Activated naive CD8-positive, alpha-beta T cell treated with anti-CD3 and anti-CD28 coated beads, Interleukin-2, amount 50 U/mL, for 24 hours (primary cell): ENCODE results near the gene UVRAG.
"Not testable (repeated sequence)": the region's sequence is repeated elsewhere in the genome, so short reads cannot be mapped to it uniquely, and the experiment has no call there.

Source experiments
- ATAC-seq: fragments of 150-1000 bp; cut with Tn5 transposase; one replicate; pipeline ENCODE4 v1.10.0; 2021
- DNase-seq: peaks from one replicate; pipeline ENCODE4 v3.0.0; 2021
- H3K27ac Mint-ChIP-seq: one replicate; pipeline ENCODE4 v1.8.0; 2021; ENCODE audit warnings: mild to moderate bottlenecking, mixed read lengths
- H3K27me3 Mint-ChIP-seq: one replicate; pipeline ENCODE4 v1.8.0; 2021; ENCODE audit warnings: mixed read lengths
- H3K36me3 Mint-ChIP-seq: one replicate; pipeline ENCODE4 v1.8.0; 2021; ENCODE audit warnings: low read depth, mixed read lengths
- H3K4me1 Mint-ChIP-seq: one replicate; pipeline ENCODE4 v1.8.0; 2021; ENCODE audit warnings: mixed read lengths
- H3K4me3 Mint-ChIP-seq: one replicate; pipeline ENCODE4 v1.8.0; 2021; ENCODE audit warnings: mild to moderate bottlenecking, moderate library complexity, mixed read lengths
- H3K9me3 Mint-ChIP-seq: one replicate; pipeline ENCODE4 v1.8.0; 2021; ENCODE audit warnings: mixed read lengths

Gene UVRAG

DNA sequence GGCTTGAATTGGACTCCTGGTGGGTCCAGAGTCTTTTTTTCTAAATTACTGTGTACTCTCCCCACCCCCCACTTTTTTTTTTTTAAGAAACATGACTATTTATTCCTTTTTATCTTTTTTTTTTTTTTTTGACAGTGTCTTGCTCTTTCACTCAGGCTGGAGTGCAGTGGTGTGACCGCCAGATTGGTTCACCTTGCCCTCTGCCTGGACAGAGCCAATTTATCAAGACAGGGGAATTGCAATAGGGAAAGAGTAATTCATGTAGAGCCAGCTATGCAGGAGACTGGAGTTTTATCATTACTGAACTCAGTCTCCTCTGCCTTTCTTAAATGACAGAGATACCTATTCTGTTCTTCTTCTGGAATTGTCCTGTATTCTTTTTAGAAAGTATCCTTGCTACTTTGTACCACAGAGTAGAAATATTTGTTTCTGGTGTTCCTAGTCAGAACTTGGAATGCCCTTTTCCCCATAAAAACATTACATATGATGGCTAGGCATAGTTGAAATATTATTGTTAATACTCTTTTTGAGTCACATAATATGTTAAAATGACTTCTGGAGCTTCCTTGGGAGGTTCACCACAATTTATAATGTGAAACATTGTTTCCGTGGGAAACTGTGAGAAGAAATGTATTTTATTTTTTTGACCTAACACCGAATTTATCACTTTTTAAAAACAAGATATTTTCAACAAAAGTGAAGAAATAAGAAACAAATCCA is 95.6 kb downstream of the UVRAG start:
- DNase-seq (no peak), ATAC-seq (no peak)
- Mint-ChIP-seq H3K4me1 (peaks cover 35% of the 10 kb centered on the region), H3K9me3 (no peaks in the 10 kb centered on the region), H3K36me3 (peaks cover 29% of the 10 kb centered on the region), H3K4me3 (no peak overlapping the region), H3K27ac (no peak overlapping the region), H3K27me3 (no peaks in the 10 kb centered on the region)

- H3K4me3 Mint-ChIP-seq = no peak overlapping the region
- no peak overlapping the region for H3K27ac Mint-ChIP-seq
- H3K27me3 Mint-ChIP-seq = no peaks in the 10 kb centered on the region
- H3K36me3 Mint-ChIP-seq = peaks cover 30% of the 10 kb centered on the region
- H3K4me1 Mint-ChIP-seq = peaks cover 33% of the 10 kb centered on the region
- DNase-seq (no peak), ATAC-seq (no peak)
- H3K9me3 Mint-ChIP-seq = no peaks in the 10 kb centered on the region
Measured at GRCh38 chr11:75911459-75911858, 96.4 kb downstream of the UVRAG start.

- Mint-ChIP-seq H3K4me3 (no peak overlapping the region), H3K27me3 (no peaks in the 10 kb centered on the region), H3K27ac (no peak overlapping the region)
Measured at GRCh38 chr11:75913984-75914383, 99.0 kb downstream of the UVRAG start.

GRCh38 chr11:75916882-75917281 is 101.9 kb downstream of the UVRAG start:
- Mint-ChIP-seq H3K27ac (no peak overlapping the region), H3K27me3 (no peaks in the 10 kb centered on the region), H3K4me3 (no peak overlapping the region), H3K36me3 (peaks cover 33% of the 10 kb centered on the region), H3K9me3 (no peaks in the 10 kb centered on the region), H3K4me1 (peaks cover 2% of the 10 kb centered on the region)
- no peak for ATAC-seq
- DNase-seq = no peak

More at GRCh38 chr11:75913984-75914383, 99.0 kb downstream of the UVRAG start:
- ATAC-seq = no peak
- H3K4me1 Mint-ChIP-seq = peaks cover 10% of the 10 kb centered on the region
- H3K9me3 Mint-ChIP-seq = no peaks in the 10 kb centered on the region
- peaks cover 35% of the 10 kb centered on the region for H3K36me3 Mint-ChIP-seq
- no peak for DNase-seq

DNA sequence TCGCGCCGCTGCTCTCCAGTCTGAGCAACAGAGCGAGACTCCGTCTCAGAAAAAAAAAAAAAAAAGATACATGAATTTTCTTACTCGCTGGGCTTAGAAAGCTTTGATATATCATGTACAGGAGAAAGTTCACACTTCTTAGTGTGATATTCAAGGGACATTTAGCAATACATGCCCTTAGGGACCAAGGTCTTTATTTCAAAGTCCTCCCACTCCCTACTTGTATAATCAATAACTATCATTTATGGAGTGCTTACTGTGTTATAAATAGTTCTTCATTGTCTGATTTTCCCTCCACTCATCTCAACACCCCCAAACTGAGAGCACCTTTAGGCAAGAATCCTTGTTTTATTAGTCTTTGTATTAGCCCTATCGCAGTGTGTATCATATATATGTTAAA is 103.3 kb downstream of the UVRAG start:
- Mint-ChIP-seq H3K9me3 (no peaks in the 10 kb centered on the region), H3K27me3 (no peaks in the 10 kb centered on the region), H3K36me3 (peaks cover 22% of the 10 kb centered on the region), H3K4me1 (peaks cover 4% of the 10 kb centered on the region), H3K27ac (no peak overlapping the region), H3K4me3 (no peak overlapping the region)
- DNase-seq (no peak), ATAC-seq (no peak)

DNA sequence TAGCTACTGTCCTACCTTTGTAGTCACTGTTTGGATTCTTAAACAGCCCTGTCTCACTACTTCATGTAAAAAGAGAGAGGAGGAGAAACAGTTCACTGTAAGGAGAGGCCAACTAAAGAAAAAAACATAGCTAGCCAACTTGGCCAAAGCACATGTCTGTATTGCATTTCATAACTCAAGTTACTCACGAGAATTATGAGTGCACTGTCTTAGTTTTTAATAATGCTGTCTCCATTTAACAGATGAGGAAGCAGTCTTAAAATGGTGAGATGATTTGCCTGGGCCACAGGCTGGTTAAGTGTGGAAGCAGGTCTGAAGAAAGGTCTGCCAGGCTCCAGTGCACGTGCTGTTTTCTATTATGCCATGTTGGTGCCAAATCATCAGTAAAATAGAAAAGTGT is 104.5 kb downstream of the UVRAG start:
- H3K4me3 Mint-ChIP-seq = no peak overlapping the region

DNA sequence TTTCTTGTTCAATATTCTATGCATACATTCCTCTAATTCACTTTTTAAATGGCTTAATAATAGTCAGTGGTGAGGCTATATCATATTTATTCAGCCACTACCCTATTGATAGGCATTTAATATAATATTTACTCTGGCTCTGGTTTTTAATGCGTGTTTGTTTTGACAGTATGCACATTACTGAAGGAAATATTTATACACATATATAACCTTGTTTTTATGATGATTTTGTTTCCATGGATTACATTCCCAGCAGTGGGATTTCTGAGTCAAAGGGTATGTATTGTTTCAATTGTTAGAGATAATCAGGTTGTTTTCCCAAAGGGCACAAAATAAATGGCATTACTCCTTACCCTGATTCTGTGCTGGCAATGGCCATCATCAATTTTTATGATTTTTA is 105.8 kb downstream of the UVRAG start:
- no peak for DNase-seq
- no peaks in the 10 kb centered on the region for H3K27me3 Mint-ChIP-seq
- peaks cover 15% of the 10 kb centered on the region for H3K36me3 Mint-ChIP-seq
- no peaks in the 10 kb centered on the region for H3K9me3 Mint-ChIP-seq
- peaks cover 4% of the 10 kb centered on the region for H3K4me1 Mint-ChIP-seq
- H3K27ac Mint-ChIP-seq = no peak overlapping the region
- H3K4me3 Mint-ChIP-seq = no peak overlapping the region
- ATAC-seq = no peak

More for the DNA sequence above, 104.5 kb downstream of the UVRAG start:
- no peak overlapping the region for H3K27ac Mint-ChIP-seq
- no peak for DNase-seq
- no peaks in the 10 kb centered on the region for H3K9me3 Mint-ChIP-seq
- peaks cover 4% of the 10 kb centered on the region for H3K4me1 Mint-ChIP-seq
- no peaks in the 10 kb centered on the region for H3K27me3 Mint-ChIP-seq
- no peak for ATAC-seq
- H3K36me3 Mint-ChIP-seq = peaks cover 18% of the 10 kb centered on the region

DNA sequence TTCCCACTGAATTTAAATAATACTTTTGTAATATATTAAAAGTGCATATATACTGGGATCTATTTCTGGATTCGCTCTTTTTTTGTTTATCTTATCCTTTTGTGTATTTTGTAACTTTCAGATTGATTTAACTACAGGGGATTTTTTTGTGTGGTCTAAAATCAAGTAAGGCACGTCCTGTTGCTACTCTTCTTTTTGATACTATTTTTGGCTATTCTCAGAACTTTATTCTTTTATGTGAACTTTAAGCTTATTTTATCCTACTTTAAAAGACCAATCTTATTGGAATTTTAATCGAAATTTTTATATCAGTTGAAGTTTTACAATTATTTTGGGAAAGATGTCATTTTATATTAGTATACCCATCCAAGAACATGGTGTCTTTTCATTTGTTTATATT is 106.8 kb downstream of the UVRAG start:
- Mint-ChIP-seq H3K9me3 (no peaks in the 10 kb centered on the region), H3K36me3 (peaks cover 10% of the 10 kb centered on the region), H3K4me1 (peaks cover 4% of the 10 kb centered on the region), H3K27me3 (no peaks in the 10 kb centered on the region), H3K27ac (no peak overlapping the region), H3K4me3 (no peak overlapping the region)
- DNase-seq = no peak
- ATAC-seq = no peak

DNA sequence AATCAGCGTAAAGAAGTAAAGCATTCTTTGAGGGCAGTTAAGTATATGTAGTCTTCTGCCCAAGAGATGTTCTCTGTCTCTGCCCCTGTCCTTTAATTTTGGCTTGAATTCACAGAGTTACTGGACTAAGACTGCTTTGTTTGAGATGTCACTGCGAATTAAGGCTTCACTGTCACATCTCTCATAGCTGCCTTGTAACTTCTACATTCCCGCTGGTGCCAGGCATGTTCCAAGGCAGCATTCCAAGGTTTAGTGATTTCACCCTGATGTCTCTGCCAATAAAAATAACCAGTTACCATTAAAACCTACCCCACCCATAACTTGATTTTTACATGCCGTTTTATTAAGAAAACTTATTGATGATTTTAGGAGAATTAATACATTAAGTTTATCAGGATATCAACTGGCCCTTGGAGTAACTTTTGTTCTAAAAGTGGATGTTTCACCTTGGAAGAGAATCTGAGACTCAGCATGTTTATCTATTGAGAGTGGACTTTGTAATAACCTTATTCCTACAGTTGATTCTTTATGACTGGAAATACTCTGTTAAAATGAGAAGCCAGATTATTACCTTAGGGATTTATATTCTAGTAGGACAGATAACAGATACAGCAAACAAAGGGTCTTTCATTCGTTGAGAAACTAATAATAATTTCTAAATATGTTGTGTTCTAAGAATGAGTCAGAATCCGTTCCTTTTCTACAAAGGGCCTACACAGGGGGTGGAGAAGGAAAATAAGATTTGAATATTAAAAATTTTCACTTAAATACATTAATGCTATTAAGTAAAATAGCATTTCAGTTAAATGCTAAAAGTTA is 110.2 kb downstream of the UVRAG start:
- no peak overlapping the region for H3K27ac Mint-ChIP-seq
- H3K4me1 Mint-ChIP-seq = peaks cover 4% of the 10 kb centered on the region
- no peak overlapping the region for H3K4me3 Mint-ChIP-seq
- no peaks in the 10 kb centered on the region for H3K27me3 Mint-ChIP-seq
- no peak for DNase-seq
- ATAC-seq = no peak
- H3K36me3 Mint-ChIP-seq = peaks cover 5% of the 10 kb centered on the region
- no peaks in the 10 kb centered on the region for H3K9me3 Mint-ChIP-seq

- no peaks in the 10 kb centered on the region for H3K9me3 Mint-ChIP-seq
- H3K4me3 Mint-ChIP-seq = no peak overlapping the region
- H3K4me1 Mint-ChIP-seq = peaks cover 4% of the 10 kb centered on the region
- H3K27ac Mint-ChIP-seq = no peak overlapping the region
- peaks cover 7% of the 10 kb centered on the region for H3K36me3 Mint-ChIP-seq
- no peaks in the 10 kb centered on the region for H3K27me3 Mint-ChIP-seq
- DNase-seq (no peak), ATAC-seq (no peak)
Measured at GRCh38 chr11:75925785-75926164, 110.8 kb downstream of the UVRAG start.

GRCh38 chr11:75929706-75930105 is 114.7 kb downstream of the UVRAG start:
- Mint-ChIP-seq H3K9me3 (no peaks in the 10 kb centered on the region), H3K27ac (no peak overlapping the region), H3K4me3 (no peak overlapping the region), H3K27me3 (no peaks in the 10 kb centered on the region), H3K36me3 (peaks cover 19% of the 10 kb centered on the region), H3K4me1 (peaks cover 4% of the 10 kb centered on the region)
- ATAC-seq (no peak), DNase-seq (no peak)

GRCh38 chr11:75930534-75930933 is 115.5 kb downstream of the UVRAG start:
- H3K36me3 Mint-ChIP-seq = peaks cover 19% of the 10 kb centered on the region
- peaks cover 4% of the 10 kb centered on the region for H3K4me1 Mint-ChIP-seq
- no peaks in the 10 kb centered on the region for H3K27me3 Mint-ChIP-seq
- H3K27ac Mint-ChIP-seq = no peak overlapping the region
- DNase-seq = no peak
- H3K9me3 Mint-ChIP-seq = no peaks in the 10 kb centered on the region
- ATAC-seq = no peak
- no peak overlapping the region for H3K4me3 Mint-ChIP-seq

- no peak for DNase-seq
Measured at GRCh38 chr11:75931124-75931523, 116.1 kb downstream of the UVRAG start.

GRCh38 chr11:75933736-75934135 is 118.7 kb downstream of the UVRAG start:
- not testable (repeated sequence) for H3K27ac Mint-ChIP-seq, DNase-seq, H3K9me3 Mint-ChIP-seq, H3K4me1 Mint-ChIP-seq, ATAC-seq, H3K27me3 Mint-ChIP-seq, H3K4me3 Mint-ChIP-seq
- H3K36me3 Mint-ChIP-seq = peaks cover 17% of the 10 kb centered on the region

More at GRCh38 chr11:75931124-75931523, 116.1 kb downstream of the UVRAG start:
- no peak overlapping the region for H3K27ac Mint-ChIP-seq
- no peaks in the 10 kb centered on the region for H3K27me3 Mint-ChIP-seq
- peaks cover 19% of the 10 kb centered on the region for H3K36me3 Mint-ChIP-seq
- no peaks in the 10 kb centered on the region for H3K9me3 Mint-ChIP-seq
- H3K4me3 Mint-ChIP-seq = no peak overlapping the region
- ATAC-seq = no peak
- peaks cover 4% of the 10 kb centered on the region for H3K4me1 Mint-ChIP-seq

DNA sequence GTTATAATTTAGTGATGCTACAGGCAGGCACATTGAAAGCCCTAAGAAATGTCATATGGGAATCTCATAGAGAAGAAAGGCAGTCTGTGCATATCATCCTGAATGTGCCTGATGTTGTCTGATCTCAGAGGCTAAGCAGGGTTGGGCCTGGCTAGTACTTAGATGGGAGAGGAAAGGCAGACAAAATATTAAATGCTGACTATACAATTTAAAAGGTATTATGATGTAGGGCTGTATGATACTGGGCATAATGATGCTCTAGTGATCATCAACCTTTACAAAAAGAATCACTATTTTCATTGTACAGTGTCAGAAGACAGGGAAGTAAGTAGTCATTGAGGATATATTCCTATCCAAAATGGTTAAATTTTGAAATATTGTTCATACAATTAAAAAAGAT is 119.8 kb downstream of the UVRAG start:
- peaks cover 5% of the 10 kb centered on the region for H3K4me1 Mint-ChIP-seq
- peaks cover 17% of the 10 kb centered on the region for H3K36me3 Mint-ChIP-seq
- DNase-seq (no peak), ATAC-seq (no peak)
- H3K9me3 Mint-ChIP-seq = no peaks in the 10 kb centered on the region
- no peak overlapping the region for H3K4me3 Mint-ChIP-seq
- no peaks in the 10 kb centered on the region for H3K27me3 Mint-ChIP-seq
- H3K27ac Mint-ChIP-seq = no peak overlapping the region
